ENCODE measurements around the gene NME2.

NME2 gene

DNA sequence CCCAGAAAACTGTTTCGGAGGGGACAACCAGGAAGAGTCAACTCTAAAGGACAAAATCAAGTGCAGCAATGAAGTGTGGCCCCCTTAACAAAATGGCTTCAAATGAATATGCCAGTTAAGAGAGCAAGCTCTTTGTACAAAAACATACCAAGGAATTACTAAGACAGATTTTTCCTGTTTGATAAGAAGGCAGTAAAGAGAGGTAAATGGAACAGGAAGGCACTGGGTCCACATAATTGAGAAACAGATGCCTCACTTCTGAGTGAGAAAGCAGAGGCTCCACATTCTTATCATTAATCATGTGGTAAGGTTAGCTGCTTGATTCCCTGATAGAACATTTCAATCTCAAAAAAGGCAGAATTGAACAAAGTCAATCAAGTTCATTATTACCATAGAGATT, 48.7 kb downstream of the NME2 start:
- no peak for DNase-seq

GRCh38 chr17:51217946-51218345, 51.7 kb downstream of the NME2 start:
- no peak for DNase-seq

DNA sequence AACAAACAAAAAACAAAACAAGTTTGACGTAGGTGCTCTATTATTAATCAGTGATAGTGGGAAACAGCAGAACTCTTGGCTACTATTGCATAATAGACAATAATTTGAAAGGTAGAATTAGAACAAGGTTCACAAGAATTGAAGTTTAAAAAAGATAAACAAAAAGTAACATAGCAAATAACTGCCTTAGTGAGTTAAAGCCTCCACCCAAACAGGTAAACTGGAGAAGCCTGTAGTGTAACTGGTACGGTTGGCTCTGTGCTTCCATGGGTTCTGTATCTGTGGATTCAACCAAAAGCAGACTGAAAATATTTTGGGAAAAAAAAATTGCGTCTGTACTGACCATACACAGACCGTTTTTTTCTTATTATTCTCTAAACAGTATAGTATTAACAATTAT, 55.1 kb downstream of the NME2 start:
- DNase-seq, result no peak

Data from stimulated activated CD4-positive, alpha-beta T cell treated with anti-CD3 and anti-CD28 coated beads, Interleukin-2, amount 100 ng/mL, for 48 hours (primary cell).